ENCODE measurements around the gene PTPRN2.
"Not testable (repeated sequence)": the region's sequence is repeated elsewhere in the genome, so short reads cannot be mapped to it uniquely, and the experiment has no call there.

PTPRN2 gene

DNA sequence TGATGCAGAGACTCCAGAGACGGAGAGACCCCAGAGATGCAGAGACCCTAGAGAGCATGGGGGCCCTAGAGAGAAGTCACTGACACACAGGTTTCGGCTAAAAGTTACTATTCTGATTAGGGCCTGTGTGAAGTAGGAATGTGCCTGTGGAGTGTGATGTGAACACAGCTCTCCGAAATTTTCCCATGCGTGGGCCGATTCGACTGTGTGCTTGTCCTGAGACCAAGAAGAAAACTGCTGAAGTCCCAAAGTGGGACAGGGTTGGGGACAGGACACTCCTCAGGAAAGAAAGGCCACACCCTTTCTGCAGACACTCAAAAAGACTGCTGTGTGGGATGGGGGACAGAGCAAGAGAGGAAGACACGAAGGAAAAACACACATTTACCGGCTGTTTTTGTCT, 533.5 kb downstream of the PTPRN2 start:
- no peak for DNase-seq

DNA sequence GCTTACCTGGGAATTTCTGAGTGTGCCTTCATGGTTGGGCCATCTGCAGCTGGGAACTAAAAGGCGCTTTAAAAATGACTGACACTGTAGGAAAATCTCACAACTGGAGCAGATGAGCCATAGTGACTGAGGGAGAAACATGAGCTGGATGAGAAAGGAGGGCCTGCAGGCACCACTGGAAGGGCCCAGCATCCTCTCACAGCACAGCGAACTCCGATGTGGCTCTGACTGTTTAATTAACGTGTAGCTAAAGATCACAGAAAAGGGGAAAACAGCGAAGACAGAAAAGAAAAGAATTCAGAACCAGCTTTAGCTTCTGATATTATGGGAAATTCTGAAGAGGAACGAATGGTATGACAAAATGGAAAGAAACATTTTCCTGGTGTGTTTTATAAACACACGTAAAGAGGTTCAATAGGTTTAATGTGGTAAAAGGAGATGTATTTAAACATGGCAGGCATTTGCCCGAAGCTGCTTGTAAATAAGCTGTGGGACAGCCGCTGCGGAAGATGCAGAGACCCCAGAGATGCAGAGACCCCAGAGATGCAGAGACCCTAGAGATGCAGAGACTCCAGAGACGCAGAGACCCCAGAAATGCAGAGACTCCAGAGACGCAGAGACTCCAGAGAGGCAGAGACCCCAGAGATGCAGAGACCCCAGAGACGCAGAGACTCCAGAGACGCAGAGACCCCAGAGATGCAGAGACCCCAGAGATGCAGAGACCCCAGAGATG, 534.3 kb downstream of the PTPRN2 start:
- DNase-seq: no peak

DNA sequence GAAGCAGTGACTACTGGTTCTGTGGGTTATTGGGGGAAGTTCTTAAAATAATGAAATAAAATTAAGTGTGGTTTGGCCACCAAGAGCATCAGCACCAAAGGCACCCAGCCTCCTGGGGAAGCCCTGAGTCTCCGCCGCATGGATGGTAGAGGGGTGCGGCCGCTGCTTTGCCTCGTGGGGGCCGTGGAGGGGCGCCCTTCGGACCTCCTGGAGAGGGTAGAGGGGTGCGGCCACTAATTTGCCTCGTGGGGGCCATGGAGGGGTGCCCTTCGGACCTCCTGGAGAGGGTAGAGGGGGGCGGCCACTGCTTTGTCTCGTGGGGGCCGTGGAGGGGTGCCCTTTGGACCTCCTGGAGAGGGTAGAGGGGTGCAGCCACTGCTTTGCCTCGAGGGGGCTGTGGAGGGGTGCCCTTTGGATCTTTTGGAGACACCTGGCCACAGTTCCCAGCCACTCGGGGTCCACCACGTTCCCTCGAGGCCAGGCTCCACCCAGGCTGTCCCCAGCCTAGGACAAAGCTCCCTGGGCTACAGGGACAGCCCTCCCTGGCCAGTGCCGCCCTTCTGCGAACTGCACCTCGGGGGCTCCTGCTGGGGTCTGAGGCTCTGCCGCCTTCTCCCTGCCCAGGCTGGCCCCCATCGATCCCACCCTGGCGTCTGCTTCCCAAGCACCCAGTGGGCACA, 535.1 kb downstream of the PTPRN2 start:
- no peak for DNase-seq

DNA sequence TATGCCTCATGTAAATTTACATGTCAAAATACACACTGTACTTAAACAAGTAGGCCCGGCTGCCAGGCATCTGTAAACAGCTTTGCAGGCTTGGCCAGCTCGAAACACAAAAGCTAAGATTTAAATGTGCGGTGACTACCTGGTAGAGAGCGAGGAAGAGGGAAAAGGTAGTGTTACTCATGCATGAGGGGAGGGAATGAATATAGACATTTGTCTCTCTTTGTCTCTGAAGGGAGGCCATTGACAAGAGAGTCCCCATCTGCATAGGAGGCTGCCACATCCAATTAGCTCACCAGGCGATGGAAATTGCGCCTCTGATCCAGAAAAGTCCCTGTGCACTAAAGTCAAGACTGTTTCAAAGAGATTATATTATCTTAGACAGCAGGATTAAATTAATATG, 535.8 kb downstream of the PTPRN2 start:
- peak; percentile 16 for DNase-seq

DNA sequence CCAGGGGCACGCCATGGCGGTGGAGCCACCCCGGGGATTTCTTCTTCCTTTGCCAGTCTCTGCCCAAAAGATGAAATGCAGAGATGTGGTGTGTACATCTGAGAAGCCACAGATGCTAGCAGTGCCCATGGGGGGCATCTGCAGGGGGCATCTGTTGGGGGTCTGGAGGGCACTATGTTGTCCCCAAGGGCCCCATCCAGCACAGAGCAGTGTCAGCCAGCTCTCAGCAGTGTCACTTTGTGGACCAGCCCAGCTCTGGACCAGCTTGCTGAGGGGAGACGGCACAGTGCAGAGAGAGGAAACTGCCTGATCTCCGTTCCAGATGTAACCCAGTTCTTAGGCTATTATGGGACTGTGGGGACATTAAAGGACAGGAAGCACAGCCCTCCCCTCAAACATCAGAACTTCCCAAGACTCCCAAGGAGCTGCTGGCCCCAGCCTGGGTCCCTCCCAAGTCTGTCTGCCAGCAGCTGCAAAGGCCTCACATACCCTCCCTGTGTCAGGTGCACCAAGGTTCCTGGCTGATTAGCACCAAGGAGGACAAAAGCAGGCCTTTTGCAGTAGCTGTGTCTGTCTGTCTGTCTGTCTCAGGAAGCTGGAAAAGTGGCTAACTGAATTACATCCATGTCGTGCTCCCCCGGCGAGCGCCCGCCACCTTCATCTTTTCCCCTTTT, 536.5 kb downstream of the PTPRN2 start:
- no peak for DNase-seq

DNA sequence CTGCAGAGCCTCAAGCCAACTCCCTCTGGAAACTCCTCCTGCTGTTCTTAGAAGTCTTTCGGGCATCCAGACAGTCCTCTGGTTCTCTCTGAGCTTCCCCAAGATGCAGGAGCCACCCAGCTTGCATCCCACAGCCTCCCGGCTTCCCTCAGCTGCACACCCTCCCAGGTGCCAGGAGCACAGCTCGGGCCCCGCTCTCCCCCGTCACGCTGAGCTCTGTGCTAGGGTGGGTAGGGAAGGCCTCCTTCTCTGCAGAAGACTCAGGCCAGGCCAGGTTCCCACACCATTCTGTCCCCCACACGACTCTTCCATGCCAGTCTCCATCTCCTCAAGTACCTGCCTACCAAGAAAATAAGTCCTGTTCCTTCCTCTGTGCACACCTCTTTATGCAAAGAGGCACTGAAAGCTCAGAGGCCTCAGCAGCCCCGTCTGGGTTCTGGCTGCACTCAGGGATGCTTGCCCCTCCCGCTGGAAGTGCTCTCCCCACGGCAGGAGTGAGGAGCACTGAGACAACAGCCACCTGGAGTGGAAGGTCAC, 537.1 kb downstream of the PTPRN2 start:
- no peak for DNase-seq

DNA sequence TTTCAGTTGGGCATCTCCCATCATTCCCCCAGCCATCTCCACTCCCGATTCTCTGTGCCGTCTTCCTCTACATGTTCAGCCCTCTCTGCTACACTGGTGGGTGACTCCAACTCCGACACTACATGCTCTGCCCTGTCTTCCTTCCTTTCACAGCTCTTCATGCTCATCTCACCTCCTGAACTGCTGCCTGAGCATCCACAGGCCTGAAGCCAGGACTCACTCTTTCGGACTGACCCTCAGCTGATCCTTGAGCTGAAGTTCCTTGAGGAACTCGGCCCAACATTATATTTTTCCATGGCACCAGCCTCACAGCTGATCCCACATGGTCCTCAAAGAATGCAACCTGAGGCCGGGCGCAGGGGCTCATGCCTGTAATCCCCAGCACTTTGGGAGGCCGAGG, 538.4 kb downstream of the PTPRN2 start:
- no peak for DNase-seq

DNA sequence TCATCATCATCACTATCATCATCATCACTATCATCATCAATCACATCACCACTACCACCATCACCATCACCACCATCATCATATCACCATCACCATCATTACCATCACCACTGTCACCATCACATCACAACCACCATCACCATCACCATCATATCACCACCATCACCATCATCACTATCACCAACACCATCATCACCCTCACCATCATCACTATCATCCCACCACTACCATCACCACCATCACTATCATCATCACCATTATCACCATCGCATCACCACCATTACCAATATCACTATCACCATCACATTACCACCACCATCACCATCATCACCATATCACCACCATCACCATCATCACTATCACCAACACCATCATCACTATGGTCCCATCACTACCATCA, 539.1 kb downstream of the PTPRN2 start:
- DNase-seq: no peak

DNA sequence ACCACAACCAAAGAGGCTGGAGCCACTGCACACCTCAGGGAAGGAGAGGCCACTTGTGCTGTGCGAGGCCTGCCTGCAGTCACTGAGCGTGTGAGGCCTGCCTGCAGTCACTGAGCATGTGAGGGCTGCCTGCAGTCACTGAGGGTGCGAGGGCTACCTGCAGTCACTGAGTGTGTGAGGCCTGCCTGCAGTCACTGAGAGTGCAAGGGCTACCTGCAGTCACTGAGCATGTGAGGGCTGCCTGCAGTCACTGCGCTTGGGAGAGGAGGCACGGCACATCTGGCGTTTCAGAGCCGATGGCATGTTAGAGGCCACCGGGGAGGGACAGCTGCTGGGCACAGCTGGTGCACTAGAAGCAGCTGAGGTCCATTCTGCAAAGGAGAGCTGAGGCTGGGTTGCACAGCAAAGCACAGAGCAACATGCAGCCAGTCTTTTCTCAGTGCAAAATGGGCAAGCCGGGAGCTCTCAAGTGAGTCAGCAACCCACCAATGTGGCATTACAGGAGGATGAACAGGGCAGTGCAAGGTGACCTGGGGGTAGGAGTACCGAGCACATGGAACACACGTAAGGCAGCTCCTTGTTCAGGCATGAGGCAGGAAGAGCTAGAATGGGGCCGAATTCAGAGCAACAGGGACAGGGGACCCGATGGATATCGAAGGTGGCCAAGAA, 540.1 kb downstream of the PTPRN2 start:
- DNase-seq: no peak

DNA sequence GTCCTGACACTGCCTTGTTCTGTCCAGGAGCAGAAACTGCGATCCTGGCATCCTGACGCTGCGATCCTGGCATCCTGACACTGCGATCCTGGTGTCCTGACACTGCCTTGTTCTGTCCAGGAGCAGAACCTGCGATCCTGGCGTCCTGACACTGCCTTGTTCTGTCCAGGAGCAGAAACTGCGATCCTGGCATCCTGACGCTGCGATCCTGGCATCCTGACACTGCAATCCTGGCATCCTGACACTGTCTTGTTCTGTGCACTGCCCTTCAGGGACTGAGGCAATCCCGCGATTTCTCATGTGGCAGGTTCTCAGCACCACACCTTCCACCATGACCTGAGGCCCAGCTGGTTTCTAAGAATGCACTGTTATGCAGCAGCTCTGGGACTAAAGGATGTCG, 541.4 kb downstream of the PTPRN2 start:
- not testable (repeated sequence) for DNase-seq

DNA sequence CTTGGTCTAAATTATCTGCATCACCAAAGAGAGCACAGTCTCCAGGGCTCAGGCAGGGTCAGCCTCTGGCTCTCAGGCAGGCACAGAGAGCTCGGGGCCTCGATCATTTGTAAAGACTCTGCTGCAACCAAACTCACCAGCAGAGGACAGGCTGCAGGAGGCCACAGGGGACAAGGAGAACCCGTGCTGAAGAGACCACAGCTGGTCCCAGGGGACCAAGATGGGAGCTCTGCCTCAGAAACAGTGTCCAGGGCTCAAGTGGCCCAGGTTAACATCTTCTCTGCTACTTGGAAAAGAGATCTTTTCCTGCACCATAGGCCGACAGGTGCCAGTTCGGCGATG, 543.2 kb downstream of the PTPRN2 start:
- DNase-seq: no peak

DNA sequence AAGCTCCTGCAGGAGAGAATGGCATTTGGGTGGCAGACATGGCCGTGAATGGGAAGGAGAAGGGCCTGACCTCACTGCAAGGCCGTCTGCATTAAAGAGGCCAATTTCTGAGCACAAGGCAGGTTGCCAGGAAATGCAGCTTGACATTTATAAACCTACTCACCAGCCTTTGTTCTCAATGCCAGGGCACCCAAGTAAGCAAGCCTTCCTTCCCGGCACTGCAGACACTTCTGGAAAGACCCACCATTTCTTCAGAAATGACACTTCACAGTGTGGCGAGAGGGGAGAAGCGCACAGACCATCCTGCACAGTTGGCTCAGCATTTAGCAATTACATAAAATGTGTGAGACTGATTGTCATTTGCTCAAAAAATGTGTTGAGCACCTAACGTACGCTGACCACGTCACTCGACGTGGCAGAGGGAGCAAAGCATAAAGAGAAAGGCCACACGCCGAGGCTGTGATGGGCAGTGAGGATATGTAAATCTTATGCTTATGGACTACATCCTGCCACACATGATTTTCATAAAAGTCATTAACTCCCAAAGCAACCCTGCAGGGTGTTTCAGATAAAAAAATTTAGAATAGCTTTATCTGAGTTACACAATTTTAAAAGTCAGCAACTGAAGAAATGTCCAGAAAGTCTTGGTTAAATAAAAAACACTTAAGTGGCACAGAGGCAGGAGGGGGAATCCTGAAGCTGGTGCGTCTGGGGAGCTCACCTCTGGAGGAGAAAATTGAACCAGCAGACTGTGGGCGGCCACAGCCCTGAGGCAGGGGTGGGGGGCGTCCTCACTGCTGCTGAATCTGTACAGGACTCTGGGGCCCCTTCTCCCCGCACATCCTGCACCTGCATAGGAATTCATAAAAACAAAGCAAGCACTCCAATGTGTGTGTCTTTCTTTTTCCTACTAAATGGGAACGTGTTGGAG, 543.8 kb downstream of the PTPRN2 start:
- no peak for DNase-seq

DNA sequence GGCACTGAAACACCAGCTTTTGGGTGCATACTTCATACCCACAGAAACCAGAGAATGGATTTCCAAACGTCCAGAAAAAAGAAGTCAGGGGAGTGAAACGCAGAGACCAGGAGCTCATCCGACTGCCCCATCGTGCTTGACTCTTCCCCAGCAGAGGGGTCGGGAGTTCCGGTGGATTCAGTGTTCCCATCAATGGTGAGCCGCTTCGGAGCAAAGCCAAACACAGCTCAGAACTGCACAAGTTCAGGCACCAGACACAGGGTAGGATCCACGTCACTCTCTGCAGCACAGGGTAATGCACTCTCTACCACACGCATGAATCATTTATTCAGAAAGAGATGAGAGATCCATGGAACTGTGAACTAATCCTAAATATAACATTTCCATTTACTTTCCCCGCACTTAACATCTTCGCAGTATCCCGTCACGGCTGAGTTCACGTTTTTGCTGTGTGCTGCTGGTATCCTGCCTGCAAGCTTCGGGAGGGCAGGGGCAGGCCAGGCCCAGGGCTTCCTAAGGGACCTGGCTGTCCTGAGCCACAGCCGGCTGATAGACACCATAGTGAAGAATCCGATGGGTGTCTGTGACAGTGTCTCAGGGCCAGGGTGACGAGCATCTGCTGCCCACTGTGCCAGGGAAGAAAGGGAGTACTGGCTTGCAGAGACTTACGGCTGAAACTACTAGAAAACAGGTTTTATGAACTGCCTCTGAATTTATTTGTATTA, 545.3 kb downstream of the PTPRN2 start:
- no peak for DNase-seq

DNA sequence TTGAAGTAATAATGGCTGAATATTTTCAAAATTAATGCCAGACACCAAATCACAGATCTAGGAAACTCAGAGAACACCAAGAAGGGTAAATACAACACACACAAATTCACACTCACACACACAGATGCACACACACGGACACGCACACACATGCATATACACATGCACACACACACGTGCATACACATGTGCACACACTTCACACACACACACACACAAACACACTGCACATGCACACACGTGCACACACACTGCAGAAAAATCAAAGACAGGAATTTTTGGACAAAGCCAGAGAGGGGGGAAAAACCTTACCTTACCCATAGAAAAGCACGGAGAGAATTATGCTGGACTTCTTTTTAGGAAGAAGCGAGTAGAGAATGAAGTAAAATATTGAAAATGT, 547.4 kb downstream of the PTPRN2 start:
- no peak for DNase-seq

DNA sequence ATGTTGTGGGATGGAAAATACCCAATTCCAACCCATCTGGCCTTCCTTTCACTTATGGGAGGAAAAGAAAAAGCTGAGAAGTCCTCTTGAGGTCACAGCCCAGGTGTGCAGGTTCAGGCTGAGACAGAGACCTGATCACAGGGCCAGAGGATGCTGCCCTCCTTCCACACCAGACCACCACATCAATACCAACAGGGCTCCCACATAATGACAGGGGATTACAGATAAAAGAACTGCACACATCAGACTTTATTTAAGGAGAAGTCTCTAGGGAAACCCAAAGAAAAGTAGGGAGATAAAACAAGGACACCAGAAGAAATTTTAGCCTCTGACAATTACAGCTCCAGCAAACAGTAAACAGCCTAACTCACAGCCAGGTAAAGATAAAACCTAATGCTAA, 548.4 kb downstream of the PTPRN2 start:
- DNase-seq: no peak

DNA sequence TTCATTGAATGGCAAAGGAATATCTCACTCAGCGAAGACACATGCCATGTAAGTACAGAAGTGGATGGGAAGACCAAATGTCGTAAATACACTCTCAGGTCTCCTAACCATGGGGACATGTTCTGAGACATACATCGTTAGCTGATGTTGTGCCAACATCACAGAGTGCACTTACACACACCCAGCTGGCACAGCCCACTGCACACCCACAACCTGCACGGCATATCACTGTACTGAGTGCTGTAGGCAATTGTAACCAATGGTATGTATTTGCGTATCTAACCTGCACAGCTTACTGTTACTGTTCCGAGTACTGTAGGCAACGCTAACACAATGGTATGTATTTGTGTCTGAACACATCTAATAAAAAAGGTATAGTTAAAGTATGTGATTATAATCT, 550.4 kb downstream of the PTPRN2 start:
- no peak for DNase-seq

DNA sequence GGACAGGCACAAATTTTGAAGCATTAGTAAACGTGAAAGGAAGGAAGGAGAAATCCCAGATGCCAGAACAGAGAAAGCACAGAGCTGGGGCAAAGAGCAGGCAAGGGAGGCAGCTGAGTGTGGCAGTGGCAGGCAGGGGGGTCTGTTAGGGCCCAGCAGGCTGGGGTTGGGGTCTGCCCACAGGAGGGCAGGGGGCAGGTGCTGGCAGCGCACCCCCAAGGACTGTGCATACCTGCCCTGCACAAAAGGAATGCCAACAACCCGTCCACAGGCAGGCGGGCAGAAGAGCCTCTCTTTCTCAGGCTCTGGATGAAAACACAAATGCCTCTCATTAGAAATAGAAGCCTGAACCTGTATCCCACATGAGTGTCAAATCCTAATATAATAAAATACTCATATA, 552.3 kb downstream of the PTPRN2 start:
- no peak for DNase-seq

DNA sequence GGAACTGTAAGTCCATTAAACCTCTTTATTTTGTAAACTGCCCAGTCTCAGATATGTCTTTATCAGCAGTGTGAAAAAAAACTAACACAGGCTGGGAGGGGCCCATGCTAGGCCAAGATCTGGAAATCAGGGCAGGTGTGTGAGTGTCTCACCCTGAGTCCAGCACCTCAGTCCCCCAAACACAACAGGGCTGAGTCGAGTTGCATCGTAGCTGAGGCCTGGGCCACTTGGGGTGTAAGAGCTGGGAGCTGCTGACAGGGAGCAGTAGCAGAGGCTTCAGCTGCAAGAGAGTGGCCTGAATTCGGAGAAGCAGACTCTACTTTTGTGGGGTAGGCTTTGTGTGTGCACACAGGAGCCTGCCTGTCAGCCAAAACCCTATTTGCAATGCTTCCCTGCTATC, 553.1 kb downstream of the PTPRN2 start:
- no peak for DNase-seq

DNA sequence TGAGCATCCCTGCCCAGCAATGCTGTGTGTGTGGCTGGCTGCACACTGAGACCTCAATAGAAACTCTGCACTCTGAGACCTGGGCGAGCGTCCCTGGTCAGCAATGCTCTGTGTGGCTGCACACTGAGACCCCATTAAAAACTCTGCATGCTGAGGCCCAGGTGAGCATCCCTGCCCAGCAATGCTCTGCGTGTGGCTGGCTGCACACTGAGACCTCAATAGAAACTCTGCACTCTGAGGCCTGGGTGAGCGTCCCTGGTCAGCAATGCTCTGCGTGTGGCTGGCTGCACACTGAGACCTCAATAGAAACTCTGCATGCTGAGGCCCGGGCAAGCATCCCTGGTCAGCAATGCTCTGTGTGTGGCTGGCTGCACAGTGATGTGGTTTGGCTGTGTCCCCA, 553.7 kb downstream of the PTPRN2 start:
- not testable (repeated sequence) for DNase-seq

DNA sequence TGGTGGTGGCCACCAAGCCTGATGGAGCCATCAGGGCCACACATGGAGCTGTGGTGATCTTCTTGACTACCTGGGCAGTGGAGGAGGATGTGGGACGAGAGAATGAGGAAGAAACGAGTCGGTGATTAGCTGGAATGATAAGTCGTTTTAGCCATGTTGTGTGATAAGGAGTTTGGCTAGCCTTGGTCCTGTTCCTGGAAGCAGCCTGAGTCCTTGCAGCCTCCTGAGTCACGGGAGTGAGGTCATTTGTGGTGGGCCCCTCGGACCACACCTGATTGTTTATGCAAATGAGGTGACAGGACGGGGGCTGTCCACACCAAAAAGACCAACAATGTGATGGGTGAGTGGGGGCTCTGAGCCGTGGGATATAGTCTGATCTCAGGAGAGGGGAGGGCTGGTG, 554.4 kb downstream of the PTPRN2 start:
- no peak for DNase-seq

DNA sequence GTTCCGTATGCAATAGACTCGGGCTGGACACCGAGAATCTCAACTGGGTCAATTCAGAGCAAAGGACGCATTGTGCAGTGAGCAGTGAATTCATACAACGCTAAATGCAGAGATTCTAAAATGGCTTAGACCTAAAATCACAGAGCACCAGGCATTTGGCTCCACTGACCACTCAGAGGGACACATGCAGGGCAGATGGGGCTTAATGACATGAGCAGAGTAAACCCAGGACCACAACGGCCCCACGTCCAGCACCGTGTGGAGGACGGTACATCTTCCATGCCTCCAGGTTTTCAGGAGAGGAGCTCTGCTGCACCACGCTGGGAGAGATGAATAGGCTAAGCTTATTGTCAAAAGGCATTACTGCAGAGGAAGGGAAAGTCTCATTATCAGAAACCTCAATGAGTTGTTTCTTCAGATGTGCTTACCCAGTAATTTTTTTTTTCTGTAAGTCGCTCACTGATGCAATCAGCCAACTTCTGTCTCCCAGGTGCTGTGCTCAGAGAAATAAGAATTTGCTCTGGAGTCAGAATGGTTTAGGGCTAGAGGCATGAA, 555.0 kb downstream of the PTPRN2 start:
- DNase-seq: no peak
